HG03342 (cell line): Measurements from ENCODE around the gene NUTM1.
"Not testable (repeated sequence)": the region's sequence is repeated elsewhere in the genome, so short reads cannot be mapped to it uniquely, and the experiment has no call there.

ENCODE experiments used
- ATAC-seq: cut with Tn5 transposase; IDR thresholded peaks from one replicate; pipeline ENCODE4 v1.9.1; 2021; ENCODE audit warnings: mild to moderate bottlenecking, moderate library complexity; ENCODE audit not compliant: unreplicated experiment

The NUTM1 gene

DNA sequence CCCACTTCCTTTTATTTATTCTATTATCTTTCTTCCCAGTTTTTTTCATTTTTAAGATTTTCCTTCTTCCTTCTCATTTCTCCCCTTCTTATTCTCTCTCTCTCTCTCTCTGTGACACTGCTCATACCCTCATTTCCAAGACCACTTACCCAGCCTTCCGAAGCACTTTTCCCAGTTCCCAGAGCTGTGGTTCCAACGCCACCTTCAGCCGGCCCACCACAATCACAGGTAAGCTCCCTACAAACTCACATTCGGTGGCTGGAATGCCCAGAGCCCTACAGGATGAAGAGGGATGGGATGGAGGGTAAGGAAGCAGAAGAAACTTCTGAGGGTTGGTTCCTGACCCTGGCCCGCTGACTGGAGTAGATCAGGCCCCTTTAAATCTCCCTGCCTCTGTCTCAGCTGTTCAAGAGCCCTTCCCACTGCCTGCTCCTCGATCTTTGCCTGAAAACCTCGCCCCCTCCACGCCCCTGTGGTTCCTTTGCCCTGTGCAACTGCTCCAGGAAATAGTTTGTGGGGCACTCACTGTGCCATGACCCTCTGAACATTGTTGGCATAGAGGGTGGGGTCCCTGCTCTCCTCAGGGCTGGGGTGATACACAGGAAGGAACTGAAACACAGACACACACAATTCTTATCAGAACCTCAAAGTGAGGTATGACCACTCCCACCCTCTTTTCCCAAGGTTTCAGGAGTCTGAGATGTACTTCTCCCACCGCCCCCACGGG lies 19.1 kb downstream of the NUTM1 start:
- no peak for ATAC-seq

- ATAC-seq, result no peak
Observed at GRCh38 chr15:34364041-34364440, 20.9 kb downstream of the NUTM1 start.

DNA sequence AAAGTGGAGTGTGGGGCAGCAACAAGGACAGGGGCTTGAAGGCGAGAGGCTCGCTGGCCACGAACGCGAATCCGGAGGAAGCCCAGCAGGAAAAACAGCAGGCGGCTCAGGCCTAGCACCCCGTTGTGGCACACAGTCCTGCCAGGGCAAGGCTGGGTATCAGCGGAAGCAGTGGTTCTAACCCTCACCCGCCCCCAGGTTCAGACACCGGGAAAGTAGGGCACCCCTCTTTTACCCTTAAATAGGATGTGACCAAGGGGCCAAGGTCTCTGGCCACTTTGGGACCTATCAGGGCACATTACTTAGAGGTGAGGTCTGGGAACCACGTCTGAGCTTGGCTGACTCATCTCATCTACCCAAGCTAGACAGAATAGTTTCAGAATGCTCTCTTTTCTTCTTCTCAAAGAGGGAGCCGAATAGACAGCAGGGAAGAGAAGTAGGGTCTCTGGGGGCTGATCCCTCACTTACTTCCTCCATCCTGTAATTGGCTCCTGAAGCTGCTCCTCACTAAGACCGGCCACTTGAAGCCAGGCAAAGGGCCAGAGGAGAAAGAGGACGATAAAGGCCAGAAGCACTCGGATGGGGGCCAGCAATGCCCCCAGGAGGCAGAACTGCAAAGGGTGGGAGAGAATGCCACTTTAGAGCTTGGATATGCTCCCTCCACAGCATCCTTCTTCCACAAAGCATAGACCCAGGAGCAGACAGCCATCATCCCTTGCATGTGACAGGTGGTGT lies 22.1 kb downstream of the NUTM1 start:
- no peak for ATAC-seq

DNA sequence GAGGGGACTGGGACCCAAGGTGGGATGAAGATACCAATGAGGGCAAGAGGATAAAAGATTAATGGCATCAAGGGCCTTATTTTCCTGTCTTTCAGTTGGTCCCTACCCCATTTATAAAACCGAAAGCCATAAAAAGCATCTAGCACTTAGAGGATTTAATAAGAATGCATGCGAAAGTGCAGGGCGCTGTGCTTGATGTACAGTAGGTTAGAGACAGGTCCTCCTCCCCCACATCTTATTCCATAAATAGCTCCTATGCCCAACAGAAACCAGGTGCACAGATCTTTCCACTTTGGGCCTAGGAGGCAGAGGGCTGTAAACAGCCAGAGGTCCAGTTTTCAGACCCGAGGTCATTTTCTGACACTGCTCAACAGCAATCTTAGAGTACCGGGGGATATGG lies 22.7 kb downstream of the NUTM1 start:
- ATAC-seq, result no peak

GRCh38 chr15:34366271-34367065 lies 23.4 kb downstream of the NUTM1 start:
- no peak for ATAC-seq

GRCh38 chr15:34367101-34368081 lies 24.3 kb downstream of the NUTM1 start, which contains the start of gene LPCAT4:
TSS of gene LPCAT4 (minus strand) at chr15:34367196. CDS start at chr15:34367100, 96 bp downstream.
- ATAC-seq, result peak; percentile 74

GRCh38 chr15:34370129-34370528 lies 27.0 kb downstream of the NUTM1 start:
- no peak for ATAC-seq

DNA sequence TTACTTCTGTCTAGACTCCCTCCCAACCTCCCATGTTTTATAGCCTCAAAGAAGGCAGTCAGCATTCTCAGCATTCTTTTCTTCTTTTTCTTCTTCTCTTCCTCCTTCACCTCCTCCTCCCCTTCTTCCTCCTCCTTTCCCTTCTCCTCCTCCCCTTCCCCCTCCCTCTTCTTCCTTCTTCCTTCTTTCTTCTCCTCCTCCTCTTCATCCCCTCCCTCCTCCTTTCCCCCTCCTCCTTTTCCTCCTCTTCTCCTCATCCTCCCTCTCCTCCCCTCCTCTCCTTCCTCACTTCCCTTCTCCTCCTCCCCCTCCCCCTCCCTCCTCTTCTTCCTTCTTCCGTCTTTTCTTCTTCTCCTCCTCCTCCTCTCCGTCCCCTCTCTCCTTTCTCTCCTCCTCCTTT lies 27.5 kb downstream of the NUTM1 start:
- no peak for ATAC-seq

DNA sequence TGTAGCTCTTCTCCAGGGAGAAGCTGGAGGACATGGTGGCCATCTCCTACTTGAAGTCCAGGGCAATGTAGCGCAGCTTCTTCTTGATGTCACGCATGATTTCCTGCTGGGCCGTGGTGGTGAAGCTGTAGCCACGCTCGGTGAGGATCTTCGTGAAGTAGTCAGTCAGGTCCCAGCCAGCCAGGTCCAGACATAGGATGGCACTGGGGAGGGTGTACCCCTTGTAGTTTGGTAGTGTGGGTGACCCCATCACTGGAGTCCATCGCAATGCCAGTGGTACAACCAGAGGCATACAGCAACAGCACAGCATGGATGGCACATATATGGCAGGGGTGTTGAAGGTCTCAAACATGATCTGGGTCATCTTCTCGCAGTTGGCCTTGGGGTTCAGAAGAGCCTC lies 30.8 kb downstream of the NUTM1 start:
- ATAC-seq, result no peak

- ATAC-seq, result no peak
Observed at GRCh38 chr15:34374816-34375215, 31.7 kb downstream of the NUTM1 start.

DNA sequence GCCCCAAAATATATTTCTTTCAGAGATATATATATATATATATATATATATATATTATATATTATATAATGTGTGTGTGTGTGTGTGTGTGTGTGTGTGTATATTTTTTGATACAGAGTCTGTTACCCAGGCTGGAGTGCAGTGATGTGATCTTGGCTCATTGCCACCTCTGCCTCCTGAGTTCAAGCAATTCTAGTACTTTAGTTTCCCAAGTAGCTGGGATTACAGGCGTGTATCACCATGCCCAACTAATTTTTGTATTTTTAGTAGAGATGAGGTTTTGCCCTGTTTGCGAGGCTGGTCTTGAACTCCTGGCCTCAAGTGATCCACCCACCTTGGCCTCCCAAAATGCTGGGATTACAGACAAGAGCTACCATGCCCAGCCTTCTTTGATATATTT lies 32.4 kb downstream of the NUTM1 start:
- ATAC-seq, result not testable (repeated sequence)

DNA sequence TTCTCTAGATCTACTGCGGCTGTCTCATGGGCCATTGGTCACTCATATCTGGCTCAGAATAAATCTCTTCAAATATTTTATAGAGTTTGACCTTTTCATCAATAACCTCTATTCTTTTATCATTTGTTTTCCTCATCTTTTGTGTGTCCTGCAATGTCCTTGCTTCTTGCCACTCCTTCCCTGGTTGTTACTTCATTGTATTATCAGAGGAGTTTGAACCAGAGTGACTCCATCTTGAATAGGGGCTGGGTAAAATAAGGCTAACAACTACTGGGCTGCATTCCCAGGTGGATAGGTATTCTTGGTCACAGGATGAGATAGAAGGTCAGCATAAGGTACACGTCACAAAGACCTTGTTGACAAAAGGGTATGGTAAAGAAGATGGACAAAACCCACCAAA lies 33.7 kb downstream of the NUTM1 start:
- ATAC-seq, result no peak

- ATAC-seq, result not testable (repeated sequence)
Observed at GRCh38 chr15:34380491-34380890, 37.4 kb downstream of the NUTM1 start.

- ATAC-seq, result not testable (repeated sequence)
Observed at GRCh38 chr15:34381829-34382521, 38.9 kb downstream of the NUTM1 start.

GRCh38 chr15:34389594-34390086 lies 46.5 kb downstream of the NUTM1 start:
- not testable (repeated sequence) for ATAC-seq

DNA sequence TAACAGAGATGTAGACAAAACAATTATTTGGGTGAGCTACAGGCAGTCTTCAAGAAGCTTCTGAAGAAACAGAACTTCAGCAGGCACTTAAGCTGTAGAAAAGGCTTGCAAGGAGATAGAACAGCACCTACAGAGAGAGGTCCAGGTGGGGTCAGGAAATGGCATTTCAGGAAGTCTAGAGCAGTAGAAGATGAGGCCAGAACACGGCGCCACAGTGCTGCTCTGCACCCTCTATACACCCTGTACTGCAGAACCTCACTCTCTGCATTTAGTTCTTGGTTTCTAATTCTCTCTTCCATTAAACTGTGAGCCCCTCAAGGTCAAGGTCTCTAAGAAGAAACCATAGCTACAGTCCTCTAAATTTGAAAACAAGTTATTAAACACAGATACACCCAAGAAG lies 49.9 kb downstream of the NUTM1 start:
- ATAC-seq, result not testable (repeated sequence)

GRCh38 chr15:34397637-34398259 lies 54.6 kb downstream of the NUTM1 start:
- not testable (repeated sequence) for ATAC-seq

DNA sequence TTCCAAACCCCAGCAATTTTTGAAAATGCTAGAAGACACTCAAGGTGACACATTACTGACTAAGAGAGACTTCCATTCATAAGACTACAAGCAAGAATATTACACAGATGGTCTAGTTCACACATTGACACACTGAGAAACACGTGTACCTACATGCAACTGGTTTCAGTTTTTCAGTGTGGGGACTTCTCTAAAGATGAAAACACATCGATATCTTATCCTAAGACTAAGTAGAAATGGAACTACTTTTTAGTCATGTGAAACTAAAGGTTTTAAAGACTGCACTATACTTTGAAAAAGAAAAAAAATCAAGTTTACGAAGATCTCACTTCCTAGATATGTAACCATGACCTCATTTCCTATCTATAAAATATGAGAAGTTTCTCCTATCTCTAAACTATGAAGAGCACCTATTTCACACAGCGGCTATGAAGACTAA lies 60.1 kb downstream of the NUTM1 start:
- ATAC-seq, result not testable (repeated sequence)

GRCh38 chr15:34403899-34404298 lies 60.8 kb downstream of the NUTM1 start:
- ATAC-seq, result not testable (repeated sequence)
